Subcutaneous adipose tissue (tissue), 4 donors: ENCODE results near the gene CMKLR1. TPM values are rescaled to one million over a fixed set of nuclear protein-coding genes. Genes with fewer than 3 reads are reported as not detected.

ENCODE experiments used
- total RNA-seq, 4 donors: library from RNA; depleted of rRNA; stranded (reverse); fragments of >200 nt; gene quantifications; one replicate each; pipeline ENCODE4 v1.1.0, GENCODE V29; 2016
- TF ChIP-seq, protein P1 (sequence below): fragments of 450-650 bp; IDR thresholded peaks from one replicate; pipeline ENCODE4 v1.5.1; 2016; ENCODE audit warnings: low read depth, mild to moderate bottlenecking, control low read depth, antibody characterized with exemption, moderate library complexity

Gene CMKLR1
- total RNA-seq, 4 donors from 2014 or later, result 12.4 to 34.6 (median 30.3) TPM

DNA sequence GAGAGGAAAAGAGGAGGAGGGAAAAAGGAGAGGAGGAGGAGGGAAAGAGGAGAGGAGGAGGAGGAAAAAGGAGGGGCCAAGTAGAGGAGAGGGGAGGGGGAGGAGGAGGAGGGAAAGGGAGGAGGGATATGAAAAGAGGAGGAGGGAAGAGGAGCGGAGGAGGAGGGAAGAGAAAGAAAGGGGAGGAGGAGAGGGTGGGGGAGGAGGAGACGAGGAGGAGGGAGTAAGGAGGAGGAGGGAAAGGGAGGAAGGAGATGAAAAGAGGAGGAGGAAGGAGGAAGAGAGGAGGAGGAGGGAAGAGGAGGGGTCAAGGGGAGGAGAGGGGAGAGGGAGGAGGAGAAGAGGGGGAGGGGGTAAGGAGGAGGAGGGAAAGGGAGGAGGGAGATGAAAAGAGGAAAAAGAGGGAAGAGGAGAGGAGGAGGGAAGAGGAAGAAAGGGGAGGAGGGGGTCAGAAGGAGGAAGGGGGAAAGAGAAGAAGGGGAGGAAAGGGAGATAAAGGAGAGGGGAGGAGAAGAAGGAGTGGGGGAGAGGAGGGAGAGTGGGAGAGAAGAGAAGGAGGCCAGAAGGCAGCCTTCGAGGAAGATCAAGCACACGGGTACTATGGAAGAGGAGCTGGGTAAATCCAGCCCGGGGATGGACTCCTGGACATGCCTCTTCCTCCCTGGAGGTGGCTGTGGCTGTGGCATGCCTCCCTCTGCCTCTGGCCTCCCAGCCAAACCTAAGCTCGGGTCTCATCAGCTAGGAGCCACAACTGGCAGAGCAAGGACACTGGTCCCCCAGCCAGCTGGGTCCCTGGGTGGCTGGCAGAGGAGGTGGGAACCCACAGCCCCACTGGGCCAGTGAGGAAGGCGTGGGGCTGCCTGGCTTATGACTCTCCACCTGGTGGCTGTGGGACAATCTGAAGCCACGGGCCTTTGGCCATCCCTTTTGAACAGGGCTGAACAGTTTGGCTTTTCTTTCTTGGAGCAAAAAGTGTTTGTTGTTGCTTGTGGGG, 3.0 kb upstream of the CMKLR1 start:
- TF ChIP-seq, protein P1, sequence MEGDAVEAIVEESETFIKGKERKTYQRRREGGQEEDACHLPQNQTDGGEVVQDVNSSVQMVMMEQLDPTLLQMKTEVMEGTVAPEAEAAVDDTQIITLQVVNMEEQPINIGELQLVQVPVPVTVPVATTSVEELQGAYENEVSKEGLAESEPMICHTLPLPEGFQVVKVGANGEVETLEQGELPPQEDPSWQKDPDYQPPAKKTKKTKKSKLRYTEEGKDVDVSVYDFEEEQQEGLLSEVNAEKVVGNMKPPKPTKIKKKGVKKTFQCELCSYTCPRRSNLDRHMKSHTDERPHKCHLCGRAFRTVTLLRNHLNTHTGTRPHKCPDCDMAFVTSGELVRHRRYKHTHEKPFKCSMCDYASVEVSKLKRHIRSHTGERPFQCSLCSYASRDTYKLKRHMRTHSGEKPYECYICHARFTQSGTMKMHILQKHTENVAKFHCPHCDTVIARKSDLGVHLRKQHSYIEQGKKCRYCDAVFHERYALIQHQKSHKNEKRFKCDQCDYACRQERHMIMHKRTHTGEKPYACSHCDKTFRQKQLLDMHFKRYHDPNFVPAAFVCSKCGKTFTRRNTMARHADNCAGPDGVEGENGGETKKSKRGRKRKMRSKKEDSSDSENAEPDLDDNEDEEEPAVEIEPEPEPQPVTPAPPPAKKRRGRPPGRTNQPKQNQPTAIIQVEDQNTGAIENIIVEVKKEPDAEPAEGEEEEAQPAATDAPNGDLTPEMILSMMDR, result no peak

DNA sequence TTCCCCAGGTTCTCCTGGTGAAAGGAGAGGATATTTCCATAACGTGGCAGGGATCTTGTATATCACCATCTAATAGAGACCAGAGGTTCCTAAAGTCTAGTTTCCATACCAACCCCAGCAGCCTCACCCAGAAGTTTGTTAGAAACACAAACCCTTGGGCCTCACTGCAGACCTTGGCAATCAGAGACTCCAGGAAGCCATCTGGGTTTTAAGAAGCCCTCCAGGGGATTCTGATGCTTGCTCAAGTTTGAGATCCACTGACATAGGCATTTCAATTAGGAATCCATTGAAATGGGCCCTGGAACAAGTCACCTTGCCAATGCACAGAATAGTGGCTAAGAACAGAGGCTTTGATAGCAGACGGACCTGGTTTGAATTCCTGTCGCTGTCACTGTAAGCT, 2.2 kb upstream of the CMKLR1 start:
- TF ChIP-seq, protein P1, result no peak

DNA sequence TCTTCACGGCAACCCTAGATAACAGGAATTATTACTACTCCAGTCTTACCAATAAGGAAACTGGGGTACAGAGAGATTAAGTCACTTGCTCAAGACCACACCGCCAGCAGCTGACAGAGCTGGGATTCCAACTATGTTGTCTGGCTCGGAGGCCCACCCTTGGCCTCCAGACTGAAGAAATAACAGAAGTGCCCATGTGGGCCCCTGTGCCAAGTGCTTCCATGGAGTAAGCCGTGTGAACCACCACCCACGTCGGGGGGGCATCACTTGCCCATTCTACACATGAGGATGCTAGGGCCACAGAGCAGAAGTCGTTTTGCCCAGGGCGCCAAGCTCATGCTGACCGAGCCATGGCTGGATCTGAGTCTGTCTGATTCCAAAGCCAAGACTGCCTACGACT, 926 bp upstream of the CMKLR1 start:
- TF ChIP-seq, protein P1, result no peak

DNA sequence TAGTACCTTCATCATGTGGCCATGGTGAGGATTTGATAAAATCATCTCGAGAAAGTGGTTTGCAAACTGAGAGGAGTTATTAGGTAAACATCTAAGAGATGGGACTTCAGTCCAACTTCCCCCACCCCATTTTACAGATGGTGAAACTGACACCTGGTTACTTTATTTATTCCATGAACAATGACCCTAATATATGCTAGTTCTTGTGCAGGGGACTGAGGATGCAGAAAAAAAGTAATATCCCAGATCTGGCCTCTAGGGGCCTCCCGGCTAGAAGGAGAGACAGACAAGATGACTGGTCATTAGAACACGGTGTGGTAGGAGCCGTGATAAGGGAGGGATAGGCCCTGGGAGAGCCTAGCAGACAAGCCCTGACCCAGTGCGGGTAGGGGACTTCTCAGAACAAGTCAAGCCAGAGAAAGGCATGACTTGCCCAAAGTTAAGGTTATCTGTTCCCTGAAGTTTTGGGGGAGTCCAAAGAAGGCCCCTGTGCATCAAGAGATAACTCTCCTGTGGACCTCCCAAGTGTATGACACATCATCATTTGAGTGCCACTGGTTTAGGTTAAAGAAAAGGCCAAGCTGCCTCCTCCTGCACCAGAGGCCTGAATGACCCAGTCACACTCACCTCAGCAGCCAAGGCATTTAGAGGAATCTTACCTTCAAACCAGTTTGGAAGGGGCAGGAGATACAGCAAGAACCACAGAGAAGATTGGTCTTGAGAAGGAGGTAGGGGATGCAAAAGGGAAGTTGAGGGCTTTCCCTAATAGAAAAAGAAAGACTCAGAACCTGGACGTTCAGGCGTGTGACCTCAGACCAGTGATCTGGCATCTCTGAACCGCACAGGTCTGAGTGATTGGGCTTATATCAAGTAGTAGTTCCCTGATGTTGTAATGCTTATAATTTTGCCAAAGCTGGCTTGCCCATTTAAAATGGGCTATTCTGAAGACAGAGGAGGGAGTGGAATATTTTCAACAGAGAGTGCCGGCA, 1.6 kb downstream of the CMKLR1 start:
- TF ChIP-seq, protein P1, result no peak

DNA sequence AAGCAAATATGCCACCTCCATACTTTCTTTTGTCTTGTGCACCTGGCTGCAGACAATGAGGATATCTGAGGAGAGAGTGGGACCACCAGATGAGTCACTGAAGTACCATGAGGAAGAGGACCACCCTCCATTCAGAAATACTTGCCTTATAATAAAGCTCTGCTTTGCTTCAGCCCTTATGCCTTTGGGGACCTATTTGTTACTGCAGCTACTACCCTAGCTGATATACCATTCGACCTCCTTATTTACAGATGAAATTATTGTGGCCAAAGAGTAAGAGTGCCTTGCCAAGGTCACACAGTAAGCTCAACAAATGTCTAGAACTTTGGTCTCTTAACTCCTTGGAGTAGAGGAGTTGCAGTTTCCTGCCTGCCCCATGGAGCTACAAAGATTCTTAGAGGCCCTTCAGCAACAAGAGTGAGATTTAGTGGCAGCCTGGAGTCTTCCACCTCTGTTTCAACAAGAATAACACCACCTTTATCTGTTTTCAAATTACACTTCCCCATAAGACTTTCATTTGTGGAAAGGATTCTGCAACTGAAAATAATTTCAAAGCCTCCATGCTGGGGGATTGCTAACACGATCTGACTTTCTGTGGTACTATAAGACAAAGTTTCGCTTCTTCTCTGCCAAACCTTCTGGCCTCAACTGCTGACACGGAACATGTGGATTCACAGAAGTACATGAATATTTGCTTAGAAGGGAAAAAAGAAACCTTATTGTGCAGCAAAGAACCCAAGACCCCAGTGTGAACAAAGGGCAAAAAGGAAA, 3.6 kb downstream of the CMKLR1 start:
- TF ChIP-seq, protein P1, result no peak

DNA sequence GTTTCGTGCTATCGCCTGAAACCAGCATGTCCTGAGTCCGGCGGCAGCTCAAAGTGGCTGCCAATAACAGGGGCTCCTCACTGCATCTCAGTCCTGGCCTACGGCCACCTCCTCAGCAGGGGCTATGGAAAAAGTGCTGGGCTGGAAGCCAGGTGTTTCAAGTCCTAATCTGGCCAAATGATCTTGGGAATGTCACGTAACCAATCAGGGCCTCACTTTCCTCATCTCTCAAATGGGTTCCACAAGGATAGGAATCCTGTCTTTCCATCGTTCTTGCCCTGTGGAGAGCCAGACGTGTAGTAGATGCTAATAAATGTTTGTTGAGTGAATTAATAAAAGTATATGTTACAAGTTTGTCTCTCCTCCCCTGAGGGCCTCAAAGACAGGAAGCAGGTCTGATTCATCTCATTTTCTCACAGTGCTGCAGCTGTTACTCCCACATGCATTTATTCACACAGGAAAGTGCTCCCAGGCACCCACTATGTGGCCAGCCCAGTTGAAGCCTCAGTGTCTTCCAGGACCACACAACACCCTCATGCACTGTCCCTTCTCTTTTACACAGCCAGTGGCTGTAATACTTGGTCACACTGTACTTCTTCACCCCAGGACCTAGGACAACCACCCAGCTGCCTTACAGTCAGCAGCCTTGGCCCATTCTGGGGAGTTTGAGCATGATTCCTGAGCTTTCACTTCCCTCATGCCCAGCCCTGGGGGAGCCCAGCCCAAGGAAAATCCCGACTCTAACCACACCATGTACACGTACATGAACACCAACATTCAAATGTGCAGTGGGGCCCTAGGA, 5.0 kb downstream of the CMKLR1 start:
- TF ChIP-seq, protein P1, result no peak
